22Rv1 (cell line): ENCODE data around the gene ARHGDIB.

ENCODE experiments used
- H3K27ac ChIP-seq: fragments of 450-650 bp; 2 replicates; pipeline ENCODE4 v1.5.1; 2017
- ZFX ChIP-seq: fragments of 450-650 bp; IDR thresholded peaks from 2 replicates; pipeline ENCODE4 v1.6.1; 2017; ENCODE audit warnings: antibody characterized with exemption, borderline replicate concordance
- TF ChIP-seq, protein P1 (sequence below): fragments of 450-650 bp; IDR thresholded peaks from 2 replicates; pipeline ENCODE4 v1.5.1; 2017; ENCODE audit warnings: mild to moderate bottlenecking

Gene ARHGDIB

GRCh38 chr12:14958361-14959125 is 2.9 kb downstream of the ARHGDIB start:
- TF ChIP-seq ZFX: no peak
- TF ChIP-seq, protein P1, sequence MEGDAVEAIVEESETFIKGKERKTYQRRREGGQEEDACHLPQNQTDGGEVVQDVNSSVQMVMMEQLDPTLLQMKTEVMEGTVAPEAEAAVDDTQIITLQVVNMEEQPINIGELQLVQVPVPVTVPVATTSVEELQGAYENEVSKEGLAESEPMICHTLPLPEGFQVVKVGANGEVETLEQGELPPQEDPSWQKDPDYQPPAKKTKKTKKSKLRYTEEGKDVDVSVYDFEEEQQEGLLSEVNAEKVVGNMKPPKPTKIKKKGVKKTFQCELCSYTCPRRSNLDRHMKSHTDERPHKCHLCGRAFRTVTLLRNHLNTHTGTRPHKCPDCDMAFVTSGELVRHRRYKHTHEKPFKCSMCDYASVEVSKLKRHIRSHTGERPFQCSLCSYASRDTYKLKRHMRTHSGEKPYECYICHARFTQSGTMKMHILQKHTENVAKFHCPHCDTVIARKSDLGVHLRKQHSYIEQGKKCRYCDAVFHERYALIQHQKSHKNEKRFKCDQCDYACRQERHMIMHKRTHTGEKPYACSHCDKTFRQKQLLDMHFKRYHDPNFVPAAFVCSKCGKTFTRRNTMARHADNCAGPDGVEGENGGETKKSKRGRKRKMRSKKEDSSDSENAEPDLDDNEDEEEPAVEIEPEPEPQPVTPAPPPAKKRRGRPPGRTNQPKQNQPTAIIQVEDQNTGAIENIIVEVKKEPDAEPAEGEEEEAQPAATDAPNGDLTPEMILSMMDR: no peak
- H3K27ac ChIP-seq: no peak overlapping the region

DNA sequence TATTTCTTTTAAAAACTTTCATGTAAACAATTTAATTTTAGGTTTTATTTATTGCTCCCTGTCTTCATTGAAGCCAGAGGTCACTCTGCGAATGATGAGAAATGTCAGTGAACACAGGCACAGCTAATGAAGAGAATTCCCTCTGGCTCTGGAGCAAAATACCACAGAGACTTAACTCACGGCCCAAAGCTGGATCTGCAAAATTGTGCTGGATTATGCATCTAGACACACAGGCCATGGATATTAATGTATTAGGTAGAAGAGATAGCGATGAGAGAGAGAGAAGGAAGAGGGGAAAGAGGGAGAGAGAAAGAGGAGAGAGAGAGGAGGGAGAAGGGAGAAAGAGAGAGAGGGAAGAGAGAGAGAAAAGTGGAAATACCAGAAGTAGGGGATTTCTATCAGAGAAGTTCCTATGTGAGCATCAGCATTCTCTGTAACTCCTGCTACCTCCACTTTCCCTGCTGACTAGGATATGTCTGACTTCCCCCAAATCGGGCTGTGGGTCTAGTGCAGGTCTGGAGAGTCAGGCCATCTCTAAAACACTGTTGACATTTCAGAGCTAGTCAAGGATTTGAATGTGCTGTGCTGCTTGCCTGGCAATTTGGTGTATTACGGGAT is 3.7 kb downstream of the ARHGDIB start:
- H3K27ac ChIP-seq: no peak overlapping the region
- no peak for TF ChIP-seq ZFX
- TF ChIP-seq, protein P1: no peak

- no peak for TF ChIP-seq ZFX
- TF ChIP-seq, protein P1: no peak
- no peak overlapping the region for H3K27ac ChIP-seq
Measured at GRCh38 chr12:14956905-14957304, 4.5 kb downstream of the ARHGDIB start.

GRCh38 chr12:14956024-14956891 is 5.1 kb downstream of the ARHGDIB start:
- H3K27ac ChIP-seq: no peak overlapping the region
- TF ChIP-seq, protein P1: no peak
- TF ChIP-seq ZFX: no peak

DNA sequence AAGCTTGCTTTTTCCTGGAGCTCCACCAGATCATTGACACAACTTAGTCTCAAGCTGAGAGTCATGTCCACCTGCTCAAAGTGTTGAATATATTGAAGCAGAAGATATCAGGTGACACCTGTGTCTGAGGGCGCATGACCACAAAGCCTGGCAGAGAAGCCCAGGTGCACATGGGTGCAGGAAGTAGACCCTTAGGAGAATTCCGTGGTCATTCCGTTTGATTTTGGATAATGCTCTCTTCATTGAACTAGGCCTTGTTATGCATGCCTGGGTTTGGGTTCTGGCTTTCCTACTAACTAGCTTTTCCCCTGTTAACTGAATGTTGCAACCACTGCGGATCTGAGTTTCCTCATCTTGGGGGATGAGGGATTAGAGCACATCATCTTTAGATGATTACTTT is 7.1 kb downstream of the ARHGDIB start:
- H3K27ac ChIP-seq: no peak overlapping the region
- no peak for TF ChIP-seq ZFX
- TF ChIP-seq, protein P1: no peak

GRCh38 chr12:14953752-14954151 is 7.6 kb downstream of the ARHGDIB start:
- no peak overlapping the region for H3K27ac ChIP-seq
- no peak for TF ChIP-seq ZFX
- TF ChIP-seq, protein P1: no peak
